GM18861 (cell line): ENCODE measurements around the gene ADD3.
A peak's percentile ranks its signal among the peaks of the same experiment; 100 is the strongest.
"Not testable (repeated sequence)": the region's sequence is repeated elsewhere in the genome, so short reads cannot be mapped to it uniquely, and the experiment has no call there.

ENCODE experiments used
- ATAC-seq: cut with Tn5 transposase; IDR thresholded peaks from one replicate; pipeline ENCODE4 v1.9.1; 2021; ENCODE audit not compliant: unreplicated experiment

Gene ADD3

DNA sequence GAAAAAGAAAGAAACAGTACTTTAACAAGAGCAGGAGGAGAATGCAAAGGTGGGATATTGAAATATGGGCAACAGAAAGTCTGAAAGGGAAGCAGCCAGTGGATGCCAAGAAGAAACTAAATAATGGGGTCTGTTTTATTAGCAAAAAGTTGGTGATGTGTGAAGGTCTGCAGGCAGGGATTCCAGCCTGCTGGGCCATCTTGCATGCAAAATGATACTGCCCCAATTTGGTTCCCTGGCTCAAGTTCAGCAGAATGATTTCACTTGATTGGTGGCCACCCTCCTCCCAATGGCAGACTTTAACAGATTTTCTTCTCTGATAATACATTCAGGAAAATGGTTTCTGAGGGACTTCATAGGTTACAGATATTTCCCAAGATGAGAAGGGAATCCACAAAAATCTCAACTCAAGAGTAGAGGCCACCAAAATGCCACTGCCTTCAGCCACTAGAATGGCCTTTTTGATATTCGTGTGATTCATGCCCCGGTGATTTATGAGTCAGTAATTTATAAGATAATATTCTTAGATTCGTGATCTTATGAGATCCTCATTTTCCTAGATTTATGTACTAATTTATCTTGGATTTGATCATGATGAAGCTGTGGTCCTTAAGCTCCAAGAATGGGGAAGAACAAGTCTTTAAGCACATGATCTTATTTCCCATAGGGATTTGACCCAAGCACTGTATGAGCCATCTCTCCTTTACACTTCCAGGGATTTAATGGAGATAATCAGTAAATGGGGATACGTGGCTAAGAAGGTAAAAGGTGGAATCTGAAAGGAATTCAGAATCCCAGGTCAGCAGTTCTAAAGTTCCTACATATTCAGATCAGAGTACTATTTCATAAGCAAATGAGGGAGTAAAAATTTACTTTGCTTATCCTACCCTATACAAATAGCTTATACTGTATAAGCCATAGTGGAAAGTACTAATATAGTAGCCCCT is 32.3 kb upstream of the ADD3 start:
- no peak for ATAC-seq

DNA sequence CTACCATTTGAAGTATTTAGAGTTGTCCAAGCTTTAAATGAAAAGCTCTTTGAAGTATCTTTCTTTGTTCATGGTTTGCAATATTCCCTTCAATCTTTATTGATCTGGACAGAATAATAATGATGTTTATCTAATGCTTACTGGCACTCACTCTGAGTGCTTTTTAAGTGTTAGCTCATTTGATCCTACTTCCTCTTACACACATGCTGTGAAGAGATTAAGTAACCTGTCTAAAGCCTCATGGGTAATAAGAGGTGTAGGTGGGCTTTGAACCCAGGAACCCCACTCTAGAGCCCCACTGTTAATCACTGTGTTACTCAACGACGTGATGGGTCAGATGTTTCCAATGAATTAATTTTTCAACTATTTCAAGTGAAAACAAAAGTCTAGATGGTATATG is 31.1 kb upstream of the ADD3 start:
- ATAC-seq = no peak

DNA sequence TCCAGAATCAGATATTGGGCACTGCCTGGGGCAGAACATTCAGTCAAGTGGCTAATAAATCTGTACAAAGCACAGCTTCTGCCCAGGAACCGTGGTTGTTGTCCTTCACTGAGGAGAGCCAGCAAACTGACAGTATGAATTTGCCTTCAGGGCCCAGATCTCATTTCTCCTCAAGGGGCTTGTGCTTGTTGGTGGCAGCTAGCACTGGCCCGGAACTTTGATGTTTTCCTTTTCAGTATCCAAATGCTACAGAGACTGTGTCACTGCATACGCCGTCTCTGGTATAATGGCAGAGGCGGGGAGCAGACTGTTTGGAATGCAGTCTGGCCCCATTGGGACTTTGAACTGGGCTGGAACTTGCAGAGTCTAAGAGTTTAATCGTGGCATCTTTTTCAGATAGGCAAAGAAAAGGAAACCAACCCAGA is 30.4 kb upstream of the ADD3 start:
- ATAC-seq = no peak

DNA sequence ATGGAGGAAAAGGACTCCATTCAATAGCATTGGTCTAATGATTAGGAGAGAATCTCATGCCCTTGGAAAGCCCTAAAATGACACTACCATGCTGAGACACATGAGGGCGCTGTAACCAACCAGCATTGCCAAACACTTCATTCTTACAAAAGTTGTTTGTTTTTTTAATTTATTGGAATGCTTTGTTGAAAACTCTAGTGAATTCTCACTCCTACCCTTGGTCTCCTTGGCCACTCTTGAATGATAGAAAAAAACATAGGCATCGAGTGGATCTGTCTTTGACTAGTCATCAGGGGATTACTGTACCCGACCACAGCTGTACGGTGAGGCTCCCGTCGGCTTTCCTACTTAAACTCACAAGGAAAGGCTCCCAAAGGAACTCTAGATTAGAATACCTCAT is 29.3 kb upstream of the ADD3 start:
- ATAC-seq = no peak

DNA sequence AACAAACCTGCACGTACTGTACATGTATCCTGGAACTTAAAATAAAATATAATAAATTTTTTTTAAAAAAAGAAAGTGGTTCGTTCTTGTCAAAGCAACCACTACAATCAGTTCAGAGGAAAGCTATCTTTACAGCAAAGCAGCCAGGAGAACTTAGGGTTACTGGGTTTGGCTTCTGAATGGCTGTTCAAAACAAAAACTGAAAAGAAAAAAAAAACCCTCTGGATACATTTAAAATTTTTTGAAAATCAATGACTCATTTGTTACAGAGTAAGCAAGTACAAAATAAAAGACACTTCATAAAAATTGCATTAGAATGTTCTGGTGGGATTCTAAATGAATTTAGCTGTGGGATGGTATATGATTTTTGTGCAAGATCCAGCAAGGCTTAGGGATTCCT is 28.6 kb upstream of the ADD3 start:
- no peak for ATAC-seq

DNA sequence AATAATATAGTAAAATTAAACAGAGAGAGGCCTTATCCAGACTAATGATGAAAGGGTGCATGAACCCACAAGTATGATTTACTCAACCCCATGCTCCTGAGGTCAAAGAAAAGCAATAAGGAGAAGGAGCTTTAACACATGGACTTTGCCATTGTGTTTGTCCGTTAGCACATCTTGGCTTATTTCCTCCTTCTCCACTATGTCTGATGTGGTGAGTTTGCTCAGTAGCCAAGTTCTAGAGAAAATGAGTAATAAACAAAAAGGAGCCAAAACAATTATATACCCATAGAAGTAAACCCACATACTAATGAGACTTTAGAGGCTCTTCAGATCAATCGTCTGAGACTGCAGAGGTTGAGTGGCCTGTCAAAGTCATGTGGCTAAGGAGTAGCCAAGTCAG is 26.1 kb upstream of the ADD3 start:
- ATAC-seq = no peak

DNA sequence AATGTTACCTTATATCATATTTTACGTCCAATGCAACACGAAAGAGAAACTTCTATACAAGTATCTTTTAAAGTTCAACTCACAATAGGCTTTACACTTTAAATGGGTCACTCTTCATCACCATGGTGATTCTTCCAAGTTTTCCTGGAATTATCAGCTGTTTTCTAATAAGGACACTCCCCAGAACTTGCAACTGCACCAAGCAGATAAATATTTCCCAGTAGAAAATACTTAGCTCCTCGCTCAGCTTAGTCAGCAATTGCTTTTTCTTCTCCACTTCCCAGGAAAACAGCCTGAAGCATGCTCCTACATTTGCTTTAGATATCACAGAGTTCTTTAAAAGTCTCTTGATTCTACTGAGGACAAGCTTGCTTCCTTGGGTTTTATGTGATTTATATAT is 25.7 kb upstream of the ADD3 start:
- no peak for ATAC-seq

DNA sequence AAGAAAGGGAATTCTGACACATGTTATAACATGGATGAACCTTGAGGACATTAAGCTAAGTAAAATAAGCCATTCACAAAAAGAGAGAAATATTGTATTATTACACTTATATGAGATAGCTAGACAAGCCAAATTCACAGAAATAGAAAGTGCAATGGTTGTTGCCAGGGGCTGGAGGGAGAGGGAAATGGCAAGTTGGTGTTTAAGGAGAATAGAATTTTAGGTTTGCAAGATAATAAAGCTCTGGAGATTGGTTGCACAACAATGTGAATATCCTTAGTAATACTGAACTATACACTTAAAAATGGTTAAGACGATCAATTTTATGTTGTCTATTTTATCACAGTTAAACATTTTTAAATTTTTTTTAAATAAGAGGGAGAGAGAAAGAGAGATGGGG is 25.0 kb upstream of the ADD3 start:
- no peak for ATAC-seq

DNA sequence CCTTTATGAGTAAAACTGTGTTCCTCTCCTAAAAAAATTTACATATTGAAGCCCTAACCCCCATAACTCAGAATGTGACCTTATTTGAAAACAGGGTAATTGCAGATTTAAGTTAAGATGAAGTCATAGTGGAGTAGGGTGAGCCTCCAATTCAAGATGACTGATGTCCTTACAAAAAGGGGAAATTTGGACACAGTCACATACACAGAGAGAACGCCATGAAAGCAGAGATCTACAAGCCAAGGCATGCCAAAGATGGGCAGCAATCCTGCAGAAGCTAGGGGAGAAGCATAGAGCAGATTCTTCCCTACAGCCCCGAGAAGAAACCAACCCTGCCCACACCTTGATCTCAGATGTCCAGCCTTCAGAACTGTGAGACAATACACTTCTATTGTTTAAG is 23.8 kb upstream of the ADD3 start:
- ATAC-seq = no peak

DNA sequence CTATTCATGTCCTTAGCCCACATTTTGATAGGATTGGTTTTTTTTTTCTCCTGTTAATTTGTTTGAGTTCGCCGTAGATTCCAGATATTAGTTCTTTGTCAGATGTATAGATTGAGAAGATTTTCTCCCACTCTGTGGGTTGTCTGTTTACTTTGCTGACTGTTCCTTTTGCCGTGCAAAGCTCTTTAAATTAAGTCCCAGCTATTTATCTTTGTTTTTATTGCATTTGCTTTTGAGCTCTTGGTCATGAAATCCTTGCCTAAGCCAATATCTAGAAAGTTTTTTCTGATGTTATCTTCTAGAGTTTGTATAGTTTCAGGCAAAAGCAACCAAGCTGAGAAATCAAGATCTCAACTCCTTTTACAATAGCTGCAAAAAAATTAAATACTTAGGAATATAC is 22.0 kb upstream of the ADD3 start:
- ATAC-seq = not testable (repeated sequence)

DNA sequence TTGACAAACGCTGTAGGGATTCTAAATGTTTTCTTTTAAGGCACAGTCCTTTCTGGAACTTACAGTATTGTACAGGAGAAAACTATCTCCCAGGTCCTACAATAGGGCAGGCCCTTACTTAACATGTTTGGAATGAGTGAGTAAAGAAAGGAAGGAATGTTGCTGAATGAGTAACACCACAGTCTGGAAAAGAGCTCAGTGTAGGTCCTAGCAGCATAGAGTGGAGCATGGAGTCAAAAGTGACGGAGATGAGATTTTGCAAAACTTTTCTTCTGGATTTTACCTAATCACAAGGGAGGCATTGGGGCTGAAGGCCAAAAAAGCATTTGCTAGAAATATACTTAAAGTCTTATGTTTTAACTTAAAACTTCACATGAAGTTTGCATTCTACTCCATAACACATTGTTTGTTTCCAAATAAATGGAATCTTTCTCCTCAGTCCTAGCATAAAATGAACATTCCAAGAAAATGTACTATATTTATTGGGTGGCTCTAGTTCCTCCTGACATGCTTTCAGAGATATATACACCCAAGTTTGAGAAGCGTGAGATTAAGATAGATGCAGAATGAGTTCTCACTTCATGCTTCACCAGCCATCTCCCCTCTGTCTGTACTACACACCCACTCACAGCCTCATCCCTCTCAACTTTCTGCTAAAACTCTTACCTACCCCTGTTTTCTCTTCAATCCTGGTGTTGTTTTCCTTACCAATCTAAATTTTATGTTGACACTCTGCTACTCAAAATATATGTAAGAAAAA is 20.2 kb upstream of the ADD3 start:
- no peak for ATAC-seq

DNA sequence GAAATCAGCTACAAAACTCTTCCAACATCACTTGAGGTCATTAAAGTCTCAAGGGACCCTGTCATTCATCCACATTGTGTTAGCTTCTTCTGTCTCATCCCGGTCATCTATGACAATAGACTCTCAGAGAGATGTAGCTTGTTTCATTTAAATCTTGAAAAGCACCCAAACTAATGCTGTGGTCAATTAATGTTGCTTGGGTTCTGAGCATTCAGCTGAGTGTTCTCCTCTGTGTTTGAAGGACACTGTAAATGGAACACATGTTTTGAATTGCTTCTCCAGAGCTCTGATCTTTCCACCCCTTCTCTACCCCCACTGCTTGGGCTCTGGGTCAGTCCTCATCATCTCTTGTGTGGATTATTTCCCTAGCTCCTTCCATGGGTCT is 19.6 kb upstream of the ADD3 start:
- no peak for ATAC-seq

DNA sequence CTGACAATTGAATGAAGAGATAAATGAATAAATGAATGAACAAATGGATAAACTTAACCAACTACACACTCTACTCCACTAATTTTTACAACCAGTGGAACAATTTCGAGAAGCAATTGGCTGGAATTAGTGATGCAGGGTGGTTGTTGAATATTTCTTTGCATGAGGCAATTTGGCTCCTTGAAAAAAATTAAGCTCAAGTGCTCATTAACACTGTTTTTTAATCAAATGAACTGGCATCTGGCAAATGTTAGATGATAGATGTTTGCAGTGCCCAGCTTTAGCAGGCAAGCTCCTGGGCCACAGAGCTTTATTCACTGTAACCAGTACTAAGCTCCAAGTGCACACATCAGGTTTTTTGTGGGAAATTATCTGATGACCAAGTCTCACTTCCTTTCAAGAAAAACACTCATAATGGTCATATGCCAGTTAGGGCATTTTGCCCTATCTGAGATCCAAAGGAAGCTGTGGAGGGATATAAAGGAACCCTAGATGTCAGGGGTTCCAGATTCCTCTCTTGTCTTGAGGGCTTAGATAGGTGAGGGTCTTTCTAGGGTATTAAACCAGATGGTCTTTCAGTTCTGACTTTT is 16.4 kb upstream of the ADD3 start:
- no peak for ATAC-seq

DNA sequence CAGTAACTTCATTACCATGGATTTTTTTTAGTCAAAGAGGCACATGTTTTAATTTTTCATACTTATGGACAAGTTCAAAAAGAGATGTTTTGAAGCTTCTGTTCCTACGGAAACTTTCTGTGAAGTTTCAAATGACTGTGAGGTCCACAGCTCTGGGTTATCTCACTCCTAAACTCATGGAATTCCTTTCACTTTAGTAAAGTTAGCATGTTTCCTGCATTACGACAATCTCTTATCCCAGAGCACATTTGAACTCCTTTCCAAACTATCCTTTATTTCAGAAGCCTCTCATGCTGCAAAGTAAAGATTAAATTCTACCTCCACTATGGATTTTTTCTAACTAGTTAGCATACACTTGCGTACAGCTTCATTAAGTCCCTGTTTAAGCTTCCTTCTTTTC is 15.3 kb upstream of the ADD3 start:
- no peak for ATAC-seq

DNA sequence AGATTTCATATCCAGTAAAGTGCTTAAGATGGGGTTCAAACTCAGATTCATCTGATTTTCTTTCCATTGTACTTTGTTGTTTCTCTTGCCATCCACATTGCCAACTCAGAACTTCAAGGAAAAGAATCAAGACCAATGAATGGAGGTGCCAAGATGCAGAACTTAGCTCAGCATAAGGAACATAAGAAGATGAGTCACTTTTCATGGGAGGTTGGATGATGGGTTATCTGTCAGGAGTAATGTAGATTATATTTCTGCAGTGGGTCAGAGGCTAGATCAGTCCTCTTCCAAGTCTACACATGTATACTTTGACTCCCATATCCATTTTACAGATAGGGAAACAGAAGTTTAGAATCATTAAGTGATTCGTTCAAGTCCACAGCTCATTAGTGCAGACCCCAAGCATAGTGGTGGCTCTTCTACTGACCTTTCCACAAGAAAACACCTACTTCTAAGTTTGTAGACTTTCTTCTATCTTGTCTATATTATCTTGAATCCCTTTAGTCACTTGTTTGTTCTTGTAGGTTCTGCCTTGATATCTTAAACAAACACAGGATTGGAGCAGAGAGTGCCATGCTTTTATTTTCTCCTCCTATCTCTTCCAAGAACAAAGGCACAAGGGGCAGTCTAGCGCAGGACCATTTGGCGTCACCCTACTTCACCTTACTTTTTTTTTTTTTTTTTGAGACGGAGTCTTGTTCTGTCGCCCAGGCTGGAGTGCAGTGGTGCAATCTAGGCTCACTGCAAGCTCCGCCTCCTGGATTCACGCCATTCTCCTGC is 14.0 kb upstream of the ADD3 start:
- ATAC-seq = no peak

DNA sequence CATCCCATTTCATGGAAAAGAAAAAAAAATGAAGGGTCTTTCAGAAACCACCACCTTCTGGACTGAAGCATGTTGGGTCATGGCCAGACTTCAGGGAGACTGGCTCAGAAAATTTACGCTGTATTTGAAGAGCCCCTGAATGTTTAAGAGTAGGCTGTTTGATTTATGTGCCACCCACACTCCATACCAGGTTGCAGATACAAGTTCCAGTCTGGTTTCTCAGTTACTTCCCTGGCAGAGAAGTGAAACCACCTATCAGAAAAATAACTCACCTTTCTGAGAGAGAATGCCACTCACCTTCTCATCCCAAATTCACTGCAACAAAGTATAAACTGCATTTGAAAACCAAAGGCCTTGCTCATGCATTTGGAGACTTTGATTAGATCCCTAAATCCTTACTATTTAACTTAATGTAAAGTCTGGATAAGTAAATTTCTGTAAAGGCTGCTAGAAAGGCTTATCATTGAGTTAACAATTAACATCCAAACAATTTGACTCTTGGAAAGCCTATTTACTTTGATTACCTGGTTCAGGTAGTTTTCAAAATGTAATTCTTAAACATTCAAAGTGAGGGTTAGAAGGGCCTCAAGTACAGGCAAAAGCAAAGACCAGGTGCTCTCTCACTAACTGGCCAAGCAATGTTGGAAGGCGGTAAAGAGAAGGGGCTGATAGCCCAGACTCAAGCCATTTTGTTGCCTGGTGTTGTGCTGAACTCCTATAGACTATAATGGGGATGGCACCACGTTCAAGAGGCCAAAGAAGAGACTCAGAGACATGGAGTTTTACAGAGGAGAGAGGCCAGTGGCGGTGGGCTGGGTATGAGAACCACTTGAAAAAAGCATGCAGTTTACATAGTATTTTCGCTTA is 12.8 kb upstream of the ADD3 start:
- ATAC-seq = no peak

DNA sequence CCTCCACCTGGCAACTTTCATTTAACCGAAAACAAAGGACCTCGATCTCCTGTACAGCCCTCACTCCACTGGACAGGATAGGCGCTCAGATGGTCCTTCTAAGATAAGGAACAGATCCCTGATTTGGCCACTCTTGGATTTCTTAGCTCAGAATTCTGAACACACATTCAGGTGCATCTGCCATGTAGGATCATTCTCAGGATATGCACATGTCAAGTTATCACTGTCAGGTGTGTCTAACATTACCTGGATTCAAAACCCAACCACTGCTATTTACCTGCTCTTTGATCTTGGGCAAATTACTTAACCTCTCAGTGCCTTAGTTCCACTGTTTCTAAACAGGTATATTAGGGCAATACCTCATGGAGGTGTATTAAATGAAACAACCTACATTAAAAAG is 12.2 kb upstream of the ADD3 start:
- ATAC-seq = no peak

DNA sequence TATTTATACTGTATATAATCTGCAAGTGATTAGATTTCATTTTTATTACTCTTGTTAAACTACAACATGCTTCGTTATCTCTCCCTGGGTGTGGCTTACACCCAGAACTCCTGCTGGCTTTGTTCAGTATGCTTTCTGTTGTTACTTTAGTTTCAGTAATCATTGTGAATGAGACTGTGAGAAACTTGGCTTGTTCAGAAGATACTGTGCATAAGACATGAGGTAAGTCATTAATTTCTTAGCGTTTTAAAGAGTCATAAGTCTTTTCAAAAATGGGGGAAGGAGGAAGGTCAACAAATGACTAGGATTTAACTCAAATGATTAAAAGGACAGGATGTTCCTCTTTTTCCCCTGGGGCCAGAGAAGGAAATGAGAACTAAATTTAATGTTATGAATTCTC is 11.6 kb upstream of the ADD3 start:
- ATAC-seq = peak; percentile 85

DNA sequence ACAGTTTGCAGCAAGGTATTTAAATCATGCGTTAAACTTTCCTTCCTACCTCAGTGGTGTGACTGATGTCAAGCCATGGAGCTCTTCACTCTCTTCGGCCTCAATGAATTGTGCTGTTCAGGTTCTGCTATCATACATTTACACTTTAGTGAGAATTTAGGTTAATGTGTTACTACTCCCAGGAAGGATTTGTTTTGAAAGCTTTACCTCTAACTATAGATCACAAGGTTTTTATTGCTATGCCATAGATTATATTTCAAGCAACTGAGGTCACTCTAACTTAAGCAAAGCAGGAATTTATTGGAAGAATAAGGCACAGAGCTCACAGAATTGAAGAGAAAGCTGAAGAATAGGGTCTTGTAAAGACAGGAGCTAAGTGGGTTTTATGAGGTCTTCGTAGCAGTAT is 11.0 kb upstream of the ADD3 start:
- peak; percentile 21 for ATAC-seq

DNA sequence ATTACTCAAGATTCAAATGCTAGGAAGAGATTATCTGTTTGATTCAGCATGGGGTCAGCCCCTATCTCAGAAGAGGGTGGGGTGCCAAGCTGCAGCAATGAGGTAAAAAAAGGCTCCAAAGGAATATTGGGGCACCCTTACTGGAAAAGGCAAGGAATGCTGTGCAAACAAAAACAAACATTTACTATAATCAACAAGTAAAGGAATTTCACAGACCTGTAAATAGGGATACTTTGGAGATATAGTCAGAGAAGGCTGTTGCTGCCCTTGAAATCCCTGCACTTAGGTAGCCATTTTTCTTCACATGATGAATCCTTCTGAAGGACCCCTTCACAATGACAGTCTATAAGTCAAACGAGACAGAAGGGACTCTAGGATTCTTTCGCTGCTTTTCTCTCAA is 10.6 kb upstream of the ADD3 start:
- ATAC-seq = no peak
